Small intestine (tissue), 7 donors: Measurements from ENCODE around the gene SENP1. TPM values are rescaled to one million over a fixed set of nuclear protein-coding genes. Genes with fewer than 3 reads are reported as not detected.

Experiments
- DNase-seq, 2 donors: peaks; one replicate each; pipeline versions ENCODE4 v3.0.0 to v3.0.0-alpha.2; 2013
- FAIRE-seq: peaks from 2 replicates; lab custom pipeline; 2012; peaks lifted over from hg19 to GRCh38; lab: Jason Lieb, UNC
- H3K27ac ChIP-seq, 3 donors: one replicate each; pipeline ENCODE4 v1.5.1; 2013; ENCODE audit warnings: low read length in 2 of 3, mild to moderate bottlenecking in 2 of 3, control low read depth in 1 of 3, inconsistent platforms in 1 of 3, low read depth in 1 of 3, moderate library complexity in 1 of 3
- H3K27me3 ChIP-seq, 3 donors: one replicate each; pipeline ENCODE4 v1.6.1; 2013; ENCODE audit warnings: low read length in 3 of 3, inconsistent platforms in 1 of 3; ENCODE audit not compliant: control insufficient read depth in 3 of 3, insufficient read depth in 3 of 3
- H3K36me3 ChIP-seq, 3 donors: one replicate each; pipeline ENCODE4 v1.6.1; 2013; ENCODE audit warnings: low read length in 3 of 3, inconsistent platforms in 1 of 3, low read depth in 1 of 3, mild to moderate bottlenecking in 1 of 3, moderate library complexity in 1 of 3; ENCODE audit not compliant: control insufficient read depth in 3 of 3, insufficient read depth in 2 of 3
- H3K4me1 ChIP-seq, 3 donors: one replicate each; pipeline ENCODE4 v1.6.1; 2013; ENCODE audit warnings: low read length in 2 of 3, inconsistent platforms in 1 of 3, low read depth in 1 of 3, mild to moderate bottlenecking in 1 of 3, moderate library complexity in 1 of 3; ENCODE audit not compliant: control insufficient read depth in 3 of 3, insufficient read depth in 2 of 3
- H3K4me3 ChIP-seq, 3 donors: one replicate each; pipeline ENCODE4 v1.5.1; 2013; ENCODE audit warnings: low read length in 3 of 3, control low read depth in 1 of 3, inconsistent platforms in 1 of 3, low read depth in 1 of 3, mild to moderate bottlenecking in 1 of 3, moderate library complexity in 1 of 3
- H3K9me3 ChIP-seq, 2 donors: one replicate each; pipeline ENCODE4 v1.6.1; 2013; ENCODE audit warnings: low read depth in 1 of 2, low read length in 1 of 2; ENCODE audit not compliant: control insufficient read depth in 2 of 2, insufficient read depth in 1 of 2
- WGBS, 3 donors: extraction: QIAGEN DNeasy Blood & Tissue Kit; methylation state at CpG; one replicate each; pipeline ENCODE4 v1.1.7; 2013; 5-methylcytosine and 5-hydroxymethylcytosine counted together
- polyA plus RNA-seq, 4 donors: library from polyadenylated mRNA; stranded (reverse) in 3 of 4; unstranded in 1 of 4; fragments of 200-250 nt in 3 of 4; fragments of 120-200 nt in 1 of 4; gene quantifications; one replicate each; pipeline versions ENCODE4 v1.2.1 to v1.2.3, GENCODE V29; 2013
- donor health status: healthy with polysubstance abuse.
- donor health status: control.
- donor health status: control.
- donor health status: Bipolar disorder and iron deficiency.
- donor health status: healthy.

SENP1 gene
- polyA plus RNA-seq, 4 donors, result 2.5 to 11.7 (median 4.1) TPM

- H3K27me3 ChIP-seq, result no peaks in the 10 kb centered on the region
- no peaks in the 10 kb centered on the region for H3K9me3 ChIP-seq
- peaks cover 3 to 37% (median 5%) of the 10 kb centered on the region in 3 donors for H3K4me1 ChIP-seq
- FAIRE-seq, result no peak
- WGBS, 3 donors, result 71 to 77% (median 72%) methylated on average over 4 of the region's 4 CpGs
- peaks cover 6 to 13% (median 11%) of the 10 kb centered on the region in 3 donors for H3K36me3 ChIP-seq
- DNase-seq, result no peak
- H3K27ac ChIP-seq, result no peak overlapping the region
- H3K4me3 ChIP-seq, result no peak overlapping the region
Measured at GRCh38 chr12:48043771-48044170, 62.1 kb downstream of the SENP1 start.

GRCh38 chr12:48041591-48042423 is 64.1 kb downstream of the SENP1 start:
- Histone ChIP-seq H3K27ac (no peak overlapping the region), H3K27me3 (no peaks in the 10 kb centered on the region), H3K36me3 (peaks cover 6 to 9% (median 8%) of the 10 kb centered on the region in 3 donors), H3K9me3 (no peaks in the 10 kb centered on the region), H3K4me1 (peaks cover 3 to 39% (median 5%) of the 10 kb centered on the region in 3 donors), H3K4me3 (no peak overlapping the region)
- DNase-seq, result no peak
- 85 to 88% (median 85%) methylated on average over 5 of the region's 5 CpGs for WGBS, 3 donors
- no peak for FAIRE-seq

DNA sequence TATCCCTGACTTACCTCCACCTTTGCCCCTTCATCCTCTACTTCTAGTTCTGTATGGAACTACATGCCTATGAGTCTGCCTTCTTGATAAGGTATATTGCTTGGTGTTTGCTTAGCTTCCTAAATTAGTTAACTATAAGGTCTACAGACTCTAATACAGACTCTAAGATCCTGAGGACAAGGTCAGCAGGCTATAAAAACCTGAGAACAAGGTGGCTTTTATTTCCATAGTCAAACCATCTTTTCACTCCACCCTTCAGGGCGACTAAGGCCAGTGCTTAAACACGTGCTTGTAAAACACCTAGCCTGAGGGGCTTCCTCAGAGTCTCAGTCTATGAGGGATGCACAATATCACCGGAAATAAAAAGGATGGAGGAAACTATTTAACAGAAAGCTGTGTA is 65.5 kb downstream of the SENP1 start:
- 20 to 62% (median 42%) methylated on average over 3 of the region's 3 CpGs for WGBS, 3 donors
- FAIRE-seq, result no peak

DNA sequence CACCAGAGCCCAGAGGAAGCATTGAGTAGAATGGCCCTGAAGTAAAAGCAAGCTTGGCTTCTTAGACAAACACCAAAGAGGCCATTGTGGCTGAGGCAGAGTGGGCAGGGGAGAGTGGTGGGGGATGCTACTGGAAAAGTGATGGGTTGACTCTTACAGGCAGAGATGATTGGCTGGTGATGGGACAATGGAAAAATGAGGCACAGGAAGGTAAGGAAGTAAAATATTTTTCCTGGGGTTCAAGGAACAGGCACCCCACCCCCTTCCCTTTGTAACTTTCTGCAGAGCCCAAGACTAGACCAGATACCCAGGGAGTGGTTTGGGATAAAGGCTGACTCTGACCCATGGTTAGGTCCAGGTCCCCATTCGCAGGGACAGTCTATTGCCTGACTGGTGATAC is 66.7 kb downstream of the SENP1 start:
- FAIRE-seq (no peak), DNase-seq (no peak)
- Histone ChIP-seq H3K4me1 (peaks cover 3 to 30% (median 5%) of the 10 kb centered on the region in 3 donors), H3K27me3 (no peaks in the 10 kb centered on the region), H3K9me3 (no peaks in the 10 kb centered on the region), H3K27ac (no peak overlapping the region), H3K36me3 (peaks cover 0 to 2% (median 0%) of the 10 kb centered on the region in 3 donors), H3K4me3 (no peak overlapping the region)
- WGBS, 3 donors, result 76 to 92% (median 81%) methylated on average over 1 of the region's 1 CpG

More for the DNA sequence above, 65.5 kb downstream of the SENP1 start:
- Histone ChIP-seq H3K9me3 (no peaks in the 10 kb centered on the region), H3K27me3 (no peaks in the 10 kb centered on the region), H3K4me3 (no peak overlapping the region), H3K4me1 (peaks cover 3 to 30% (median 5%) of the 10 kb centered on the region in 3 donors), H3K36me3 (peaks cover 2 to 6% (median 3%) of the 10 kb centered on the region in 3 donors), H3K27ac (no peak overlapping the region)
- peak; percentile 80 to 84 for DNase-seq

GRCh38 chr12:48038085-48038484 is 67.8 kb downstream of the SENP1 start:
- H3K9me3 ChIP-seq, result no peaks in the 10 kb centered on the region
- H3K4me1 ChIP-seq, result peaks cover 3 to 30% (median 5%) of the 10 kb centered on the region in 3 donors
- no peak for FAIRE-seq
- H3K27ac ChIP-seq, result no peak overlapping the region
- no peak for DNase-seq
- no peaks in the 10 kb centered on the region for H3K36me3 ChIP-seq
- H3K4me3 ChIP-seq, result no peak overlapping the region
- no peaks in the 10 kb centered on the region for H3K27me3 ChIP-seq
- WGBS, 3 donors, result 61 to 63% (median 61%) methylated on average over 5 of the region's 5 CpGs

GRCh38 chr12:48037267-48037915 is 68.5 kb downstream of the SENP1 start:
- H3K27me3 ChIP-seq, result no peaks in the 10 kb centered on the region
- WGBS, 3 donors, result 58 to 89% (median 80%) methylated on average over 9 of the region's 9 CpGs
- no peak for FAIRE-seq
- H3K4me3 ChIP-seq, result no peak overlapping the region
- peaks cover 3 to 30% (median 5%) of the 10 kb centered on the region in 3 donors for H3K4me1 ChIP-seq
- H3K9me3 ChIP-seq, result no peaks in the 10 kb centered on the region
- no peaks in the 10 kb centered on the region for H3K36me3 ChIP-seq
- no peak for DNase-seq
- H3K27ac ChIP-seq, result no peak overlapping the region

- H3K27ac ChIP-seq, result no peak overlapping the region
- no peak for FAIRE-seq
- H3K36me3 ChIP-seq, result no peaks in the 10 kb centered on the region
- no peak overlapping the region for H3K4me3 ChIP-seq
- H3K9me3 ChIP-seq, result no peaks in the 10 kb centered on the region
- H3K4me1 ChIP-seq, result peaks cover 3 to 30% (median 5%) of the 10 kb centered on the region in 3 donors
- DNase-seq, result no peak
- H3K27me3 ChIP-seq, result no peaks in the 10 kb centered on the region
- WGBS, 3 donors, result 85 to 93% (median 92%) methylated on average over 4 of the region's 4 CpGs
Measured at GRCh38 chr12:48036818-48037217, 69.1 kb downstream of the SENP1 start.
